ENCODE data around the gene MSRB3.
"Not testable (repeated sequence)": the region's sequence is repeated elsewhere in the genome, so short reads cannot be mapped to it uniquely, and the experiment has no call there.

Gene MSRB3

DNA sequence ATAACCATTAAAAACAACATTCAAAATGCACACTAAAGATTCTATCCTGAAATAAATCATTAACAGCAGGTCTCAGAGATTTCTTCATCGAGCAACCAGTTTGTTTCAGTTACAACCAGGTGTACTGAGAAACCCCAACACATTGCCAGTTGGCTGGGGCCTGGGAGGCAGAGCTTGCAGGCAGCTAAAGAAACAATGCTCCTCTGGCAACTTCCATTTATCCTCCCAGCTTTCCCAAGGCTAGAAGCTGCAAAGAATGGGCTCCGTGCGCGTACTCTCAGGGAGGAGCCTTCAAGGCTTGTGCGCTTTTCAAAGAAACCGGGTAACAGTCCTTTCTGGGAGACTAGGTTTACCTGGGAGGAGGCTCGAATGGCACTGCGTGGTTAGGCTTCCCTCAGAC lies 181.6 kb downstream of the MSRB3 start:
- no peak for DNase-seq

- no peak for DNase-seq
Observed at GRCh38 chr12:65461017-65461416, 182.5 kb downstream of the MSRB3 start.

GRCh38 chr12:65462484-65462883 lies 184.0 kb downstream of the MSRB3 start:
- DNase-seq = no peak

DNA sequence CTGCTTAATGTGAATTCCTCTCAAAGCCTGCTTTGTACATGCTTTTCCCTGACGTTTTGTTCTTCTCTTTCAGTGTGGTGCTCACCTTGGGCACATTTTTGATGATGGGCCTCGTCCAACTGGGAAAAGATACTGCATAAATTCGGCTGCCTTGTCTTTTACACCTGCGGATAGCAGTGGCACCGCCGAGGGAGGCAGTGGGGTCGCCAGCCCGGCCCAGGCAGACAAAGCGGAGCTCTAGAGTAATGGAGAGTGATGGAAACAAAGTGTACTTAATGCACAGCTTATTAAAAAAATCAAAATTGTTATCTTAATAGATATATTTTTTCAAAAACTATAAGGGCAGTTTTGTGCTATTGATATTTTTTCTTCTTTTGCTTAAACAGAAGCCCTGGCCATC lies 184.6 kb downstream of the MSRB3 start:
- DNase-seq = no peak

GRCh38 chr12:65463611-65464010 lies 185.1 kb downstream of the MSRB3 start:
- DNase-seq = no peak

GRCh38 chr12:65464930-65465329 lies 186.4 kb downstream of the MSRB3 start:
- DNase-seq = no peak

DNA sequence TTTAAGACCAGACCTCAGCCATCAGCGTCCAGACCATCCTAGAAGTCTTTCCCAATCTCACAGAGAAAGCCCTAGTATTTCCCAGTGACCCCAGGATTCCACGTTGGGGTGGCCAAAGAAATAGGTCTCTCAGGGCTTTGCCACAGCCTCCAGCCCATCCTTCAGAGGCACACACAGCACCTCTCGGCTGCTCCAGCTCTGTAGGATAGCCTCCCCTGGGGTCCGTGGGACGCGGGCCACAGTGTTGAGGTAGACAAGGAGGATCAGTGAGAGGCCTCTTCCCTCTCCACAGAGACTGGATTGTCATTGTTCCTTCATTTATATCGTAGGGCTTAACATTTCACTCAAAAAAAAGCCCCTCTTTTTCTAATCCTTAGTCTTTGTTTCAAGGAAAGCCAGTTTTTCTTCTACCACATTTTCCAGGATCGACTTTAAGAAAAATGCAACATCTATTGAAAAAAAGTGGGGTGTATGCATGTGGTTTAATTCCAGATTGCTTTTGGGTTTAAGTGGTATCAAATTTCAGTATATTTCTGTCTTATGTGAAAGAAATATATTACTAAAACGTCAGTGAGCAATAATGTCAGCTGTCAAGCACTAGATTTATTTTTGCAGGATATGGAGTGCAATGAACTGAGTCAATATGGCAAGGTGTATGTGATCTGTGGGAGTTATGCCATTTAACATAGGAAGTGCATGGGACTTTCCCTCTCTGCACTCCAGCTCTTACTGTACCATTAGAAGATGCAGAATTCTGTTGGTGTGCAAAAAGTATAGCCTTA lies 187.5 kb downstream of the MSRB3 start:
- DNase-seq = no peak

DNA sequence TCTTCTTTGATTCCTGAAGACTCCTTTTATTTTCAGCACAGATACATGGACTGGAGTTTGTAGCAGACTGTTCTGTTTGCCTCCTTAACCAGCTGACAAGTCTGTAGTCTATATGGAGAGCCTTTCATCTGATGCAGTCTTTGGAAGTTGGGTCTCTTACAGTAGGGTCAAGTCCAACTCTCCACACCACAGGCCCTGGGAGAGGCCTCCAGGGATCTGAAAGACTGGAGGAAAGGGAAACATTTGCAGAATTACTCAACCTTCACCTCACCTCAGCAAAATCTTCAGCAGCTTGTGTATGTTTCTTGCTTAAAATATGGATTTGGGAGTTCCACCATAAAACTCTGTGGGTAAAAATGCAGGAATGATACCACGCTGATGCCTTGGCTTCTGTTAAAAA lies 188.4 kb downstream of the MSRB3 start:
- no peak for DNase-seq

DNA sequence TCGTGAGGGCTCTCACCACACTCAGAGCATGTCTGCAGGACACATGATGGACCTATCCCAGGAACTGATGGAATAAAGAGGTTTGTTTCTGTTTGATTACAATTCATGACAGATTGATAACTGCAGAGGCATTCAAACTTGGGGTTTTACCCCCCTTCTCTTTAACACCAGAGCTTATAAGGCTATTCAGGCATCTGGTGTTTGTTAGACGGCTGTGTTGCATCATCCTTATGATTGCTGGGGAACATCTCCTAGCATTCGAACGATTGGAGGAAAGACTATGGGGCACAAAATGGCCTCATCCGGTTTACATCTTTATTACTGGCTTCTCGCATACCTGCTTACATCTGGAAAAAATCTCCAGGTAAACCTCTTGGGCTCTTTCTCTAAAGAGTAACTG lies 191.8 kb downstream of the MSRB3 start:
- no peak for DNase-seq

- DNase-seq = no peak
Observed at GRCh38 chr12:65472079-65472478, 193.6 kb downstream of the MSRB3 start.

GRCh38 chr12:65474831-65475230 lies 196.3 kb downstream of the MSRB3 start:
- DNase-seq = no peak

DNA sequence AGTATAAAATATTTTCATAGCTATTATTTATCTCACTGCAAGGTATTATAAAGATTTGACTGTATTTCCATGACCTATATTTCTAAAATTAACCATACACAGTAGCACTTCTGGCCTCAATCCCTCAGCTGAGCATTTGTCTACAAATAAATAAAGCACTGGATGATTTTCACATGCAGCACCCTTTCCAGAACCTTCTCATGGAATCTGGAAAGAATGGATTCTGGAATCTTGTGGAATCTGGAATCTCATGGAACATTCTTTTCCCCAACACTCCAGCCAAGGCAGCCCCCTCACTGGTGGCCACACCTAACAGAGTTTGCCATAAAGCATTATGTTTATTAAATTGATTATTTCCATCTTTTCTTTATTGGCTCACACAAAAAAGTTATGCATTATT lies 199.2 kb downstream of the MSRB3 start:
- DNase-seq = no peak

DNA sequence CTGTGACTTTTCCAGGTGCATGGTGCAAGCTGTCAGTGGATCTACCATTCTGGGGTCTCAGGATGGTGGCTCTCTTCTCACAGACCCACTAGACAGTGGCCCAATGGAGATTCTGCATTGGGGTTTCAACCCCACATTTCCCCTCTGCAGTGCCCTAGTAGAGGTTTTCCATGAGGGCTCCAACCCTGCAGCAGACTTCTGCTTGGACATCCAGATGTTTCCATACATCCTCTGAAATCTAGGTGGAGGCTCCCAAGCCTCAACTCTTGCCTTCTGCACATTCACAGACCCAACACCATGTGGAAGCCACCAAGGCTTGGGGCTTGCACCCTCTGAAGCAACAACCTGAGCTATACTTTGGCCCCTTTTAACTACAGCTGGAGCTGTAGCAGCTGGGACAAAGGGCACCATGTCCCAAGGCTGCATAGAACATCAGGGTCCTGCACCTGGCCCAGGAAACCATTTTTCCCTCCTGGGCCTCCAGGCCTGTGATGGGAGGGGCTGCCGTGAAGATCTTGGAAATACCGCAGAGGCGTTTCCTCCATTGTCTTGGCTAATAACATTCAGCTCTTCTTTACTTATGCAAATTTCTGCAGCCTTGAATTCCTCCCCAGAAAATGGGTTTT lies 205.5 kb downstream of the MSRB3 start:
- DNase-seq = not testable (repeated sequence)

DNA sequence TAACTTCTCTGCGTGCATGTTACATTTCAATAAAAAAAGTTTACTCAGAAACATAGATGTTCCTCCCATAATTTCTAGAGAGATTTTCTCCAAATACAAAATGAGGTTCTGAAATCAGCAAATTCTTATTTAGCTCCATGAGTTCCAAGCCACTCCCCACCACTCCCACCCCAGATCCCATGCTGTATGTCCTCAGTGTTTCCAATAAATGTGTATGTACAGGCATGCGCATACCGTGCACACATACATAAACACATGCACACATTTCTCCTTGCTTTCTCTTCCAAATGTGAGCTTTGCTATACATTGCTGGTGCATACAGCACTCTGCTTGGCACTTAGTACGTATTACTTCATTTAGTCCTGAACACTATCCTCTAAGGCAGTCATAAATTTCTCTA lies 209.7 kb downstream of the MSRB3 start:
- DNase-seq = no peak

GRCh38 chr12:65490250-65490649 lies 211.8 kb downstream of the MSRB3 start:
- no peak for DNase-seq

- no peak for DNase-seq
Observed at GRCh38 chr12:65492998-65493912, 214.8 kb downstream of the MSRB3 start.

DNA sequence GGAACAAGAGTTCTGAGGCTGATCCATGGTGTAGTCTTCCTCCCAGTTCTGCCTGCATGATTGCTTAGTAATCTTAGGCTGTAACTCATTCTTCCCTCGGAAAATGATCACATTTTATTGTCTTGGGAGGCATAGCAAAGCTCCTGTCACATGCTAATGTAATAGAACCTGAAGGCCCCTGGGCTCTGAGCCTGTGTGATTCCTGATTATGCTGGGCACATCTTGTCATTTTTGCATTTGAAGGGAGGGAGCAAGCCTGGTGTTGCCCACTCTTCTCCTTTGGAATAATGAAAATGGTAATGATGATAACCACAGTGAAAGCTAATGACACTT lies 215.4 kb downstream of the MSRB3 start:
- DNase-seq = no peak

DNA sequence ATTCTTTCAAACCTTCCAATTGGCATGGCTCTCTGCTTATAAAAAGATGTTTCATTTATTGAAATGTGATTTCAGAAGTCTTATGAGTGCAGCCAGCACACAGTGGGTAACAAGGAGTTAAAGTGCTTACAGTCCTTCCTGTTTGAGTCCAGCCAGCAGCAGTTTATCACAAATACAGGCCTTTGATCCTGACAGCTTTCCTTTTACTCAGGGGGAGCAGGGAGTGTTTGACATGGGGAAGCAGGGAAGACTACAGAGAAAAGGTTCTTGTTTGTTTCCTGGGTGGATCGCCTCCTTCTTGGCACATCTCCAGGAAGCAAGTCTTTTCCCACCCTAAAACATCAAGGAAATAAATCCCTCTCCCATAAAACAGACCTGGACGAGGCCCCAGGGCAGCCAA lies 216.1 kb downstream of the MSRB3 start:
- no peak for DNase-seq

DNA sequence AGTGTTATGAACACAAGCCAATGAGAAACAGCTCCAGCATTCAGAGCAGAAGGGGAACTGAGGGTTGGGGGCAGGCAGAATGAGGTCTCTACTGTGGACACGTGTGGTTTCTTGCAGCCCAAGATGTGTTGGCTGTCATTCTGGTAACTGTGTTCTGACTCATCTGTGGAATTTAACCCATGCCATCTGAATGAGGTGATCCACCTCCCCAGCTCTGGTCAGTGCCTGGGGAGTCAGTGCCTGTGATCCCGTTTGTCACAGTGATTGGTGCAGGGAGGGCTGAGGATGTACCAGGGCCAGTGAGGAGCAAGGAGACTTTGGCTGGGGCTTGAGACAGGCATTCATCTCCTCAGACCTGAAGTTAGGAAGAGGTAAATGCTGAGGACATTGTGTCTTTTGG lies 216.8 kb downstream of the MSRB3 start:
- DNase-seq = no peak

DNA sequence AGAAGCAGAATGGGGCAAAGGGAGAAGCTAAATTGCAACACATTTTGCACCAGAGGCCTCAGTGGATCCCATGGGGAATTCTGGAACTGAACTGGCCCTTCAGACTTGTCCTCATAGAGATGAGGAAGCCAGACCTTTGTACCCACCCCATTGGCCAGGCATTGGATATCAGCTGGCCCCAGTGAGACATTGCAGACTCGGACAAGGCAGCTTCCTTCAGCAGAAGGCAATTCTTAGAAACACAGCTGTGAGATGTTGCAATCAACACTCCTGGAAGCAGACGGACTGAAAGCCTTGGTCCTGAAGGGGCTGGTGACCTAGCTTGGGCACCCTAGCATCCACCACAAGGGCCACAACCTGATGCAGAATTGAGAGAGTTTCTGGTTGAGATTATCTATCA lies 218.1 kb downstream of the MSRB3 start:
- DNase-seq = no peak

- no peak for DNase-seq
Observed at GRCh38 chr12:65497660-65498059, 219.2 kb downstream of the MSRB3 start.

GRCh38 chr12:65499167-65499566 lies 220.7 kb downstream of the MSRB3 start:
- no peak for DNase-seq

DNA sequence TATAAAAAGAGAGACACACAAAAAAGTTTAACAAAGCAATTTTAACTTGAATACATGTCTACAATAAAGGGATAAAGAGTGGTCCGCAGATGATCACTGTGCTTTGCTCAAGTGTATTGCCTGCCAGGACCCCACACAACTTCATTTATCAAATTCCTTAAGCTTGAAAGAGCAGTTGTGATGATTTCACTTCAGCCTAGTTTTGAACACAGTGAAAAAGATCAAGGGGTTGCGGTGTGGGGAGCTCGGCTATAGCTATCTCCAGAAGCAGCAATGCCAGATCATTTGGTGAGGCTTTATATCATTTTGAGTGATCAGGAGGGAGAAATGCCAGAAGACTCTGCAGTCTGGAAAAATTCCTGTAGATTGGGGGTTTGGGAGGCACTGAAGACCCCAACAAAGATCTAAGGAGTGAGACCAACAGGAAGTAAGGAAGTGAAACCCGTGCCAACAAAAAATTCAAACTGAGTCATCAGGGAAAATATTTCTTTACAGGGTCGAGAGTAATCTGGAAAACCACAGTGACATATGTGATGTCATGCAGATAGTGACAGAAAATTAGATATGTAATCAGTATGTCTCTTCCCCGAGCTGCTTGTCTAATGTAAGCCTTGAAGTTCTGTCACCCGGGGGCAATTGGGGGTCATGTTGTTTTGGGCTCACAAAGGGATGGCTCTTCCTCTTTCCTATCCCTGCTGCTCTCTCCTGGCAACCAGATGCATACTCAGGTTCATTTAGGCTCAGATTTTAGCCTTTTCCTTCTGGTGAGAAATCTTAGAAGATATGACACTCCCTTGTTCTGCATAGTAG lies 221.8 kb downstream of the MSRB3 start:
- DNase-seq = no peak
